ENCODE measurements around the gene BHMT.

DNA sequence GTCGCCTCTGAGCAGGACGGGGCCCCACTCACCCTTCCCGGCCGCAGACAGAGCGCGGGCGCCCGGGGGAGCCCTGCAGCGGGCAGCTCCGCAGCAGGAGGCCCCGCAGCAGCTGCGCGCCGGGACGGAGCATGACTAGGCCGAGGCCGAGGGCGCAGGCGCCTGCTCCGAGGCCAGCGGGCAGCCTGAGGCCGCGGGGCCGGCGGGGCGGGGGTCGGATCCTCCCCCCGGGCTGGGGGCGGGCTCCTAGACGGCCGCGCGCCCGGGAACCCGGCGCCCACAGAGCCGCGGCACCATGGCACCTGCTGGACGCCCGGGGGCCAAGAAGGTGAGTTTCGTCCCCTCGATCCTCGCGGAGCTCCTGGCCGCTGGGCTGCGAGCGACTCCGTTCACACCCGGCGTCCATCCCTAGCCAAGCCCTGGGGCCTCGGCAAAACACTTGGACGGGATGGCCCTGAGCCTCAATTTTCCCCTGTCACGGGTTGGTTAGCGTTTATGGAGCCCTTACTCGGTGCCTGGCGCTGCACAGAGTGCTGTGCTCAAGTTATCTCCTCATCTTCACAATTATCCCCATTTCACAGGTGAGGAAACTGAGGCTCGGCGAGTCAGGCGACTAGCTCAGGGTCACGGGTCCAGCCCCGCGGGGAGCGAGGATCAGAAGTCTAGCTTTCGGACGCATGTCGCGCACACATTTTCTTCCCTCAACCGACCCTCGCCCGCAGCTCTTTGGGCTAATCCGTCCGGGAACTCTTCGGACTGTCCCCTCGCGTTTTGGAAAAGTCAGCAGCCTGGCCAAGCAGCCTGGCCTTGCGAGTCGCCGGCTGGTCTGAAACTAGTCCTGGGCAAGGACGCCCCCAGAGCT is 41.9 kb upstream of the BHMT start, which contains the start of the genes BHMT2 and DMGDH:
- TF ChIP-seq, protein P1, sequence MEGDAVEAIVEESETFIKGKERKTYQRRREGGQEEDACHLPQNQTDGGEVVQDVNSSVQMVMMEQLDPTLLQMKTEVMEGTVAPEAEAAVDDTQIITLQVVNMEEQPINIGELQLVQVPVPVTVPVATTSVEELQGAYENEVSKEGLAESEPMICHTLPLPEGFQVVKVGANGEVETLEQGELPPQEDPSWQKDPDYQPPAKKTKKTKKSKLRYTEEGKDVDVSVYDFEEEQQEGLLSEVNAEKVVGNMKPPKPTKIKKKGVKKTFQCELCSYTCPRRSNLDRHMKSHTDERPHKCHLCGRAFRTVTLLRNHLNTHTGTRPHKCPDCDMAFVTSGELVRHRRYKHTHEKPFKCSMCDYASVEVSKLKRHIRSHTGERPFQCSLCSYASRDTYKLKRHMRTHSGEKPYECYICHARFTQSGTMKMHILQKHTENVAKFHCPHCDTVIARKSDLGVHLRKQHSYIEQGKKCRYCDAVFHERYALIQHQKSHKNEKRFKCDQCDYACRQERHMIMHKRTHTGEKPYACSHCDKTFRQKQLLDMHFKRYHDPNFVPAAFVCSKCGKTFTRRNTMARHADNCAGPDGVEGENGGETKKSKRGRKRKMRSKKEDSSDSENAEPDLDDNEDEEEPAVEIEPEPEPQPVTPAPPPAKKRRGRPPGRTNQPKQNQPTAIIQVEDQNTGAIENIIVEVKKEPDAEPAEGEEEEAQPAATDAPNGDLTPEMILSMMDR (conservative IDR thresholded peaks at IDR 0.05; ENCODE audit: low read depth, low read length), result no peak
- TF ChIP-seq BHLHE40 (IDR thresholded peaks at IDR 0.05; ENCODE audit: low read depth, low read length) (no peak), MXI1 (IDR thresholded peaks at IDR 0.05; ENCODE audit: borderline replicate concordance, low read depth, low read length) (no peak), POLR2A (IDR thresholded peaks at IDR 0.05; ENCODE audit: low read depth, low read length) (no peak), RFX5 (IDR thresholded peaks at IDR 0.05; ENCODE audit: low read depth, low read length) (no peak), MAZ (IDR thresholded peaks at IDR 0.05; ENCODE audit: borderline replicate concordance, low read depth, low read length) (no peak), CEBPB (IDR thresholded peaks at IDR 0.05; ENCODE audit: low read depth, low read length) (no peak), SMC3 (IDR thresholded peaks at IDR 0.05; ENCODE audit: low read depth, low read length) (no peak)

All from IMR-90 (cell line).